ENCODE results near the gene C1orf210. TPM values are rescaled to one million over a fixed set of nuclear protein-coding genes. Genes with fewer than 3 reads are reported as not detected.

C1orf210 gene
- total RNA-seq: not detected
- polyA plus RNA-seq: not detected
- long read RNA-seq, donor 1: 0 reads
- long read RNA-seq, donor 2: 0 reads
- long read RNA-seq, donor 3: 0 reads

GRCh38 chr1:43285269-43285990 is at the start of gene C1orf210:
TSS of gene C1orf210 (minus strand) at chr1:43285581. CDS start at chr1:43283270, 2,311 bp downstream.
- Histone ChIP-seq H3K27me3 (no peaks in the 10 kb centered on the region), H3K4me3 (no peak within 1 kb of the TSS), H3K4me1 (peaks cover 0 to 10% (median 0%) of the 10 kb centered on the region in 9 donors), H3K9me3 (no peaks in the 10 kb centered on the region), H3K36me3 (no peaks in the 10 kb centered on the region), H3K27ac (no peak within 1 kb of the TSS)
- 58 to 64% methylated on average over 19 of the region's 19 CpGs for WGBS, 2 donors
- DNase-seq (no peak), ATAC-seq (peak in 1 of 8 donors; percentile 11)
- no peak for TF ChIP-seq CTCF (IDR thresholded peaks at IDR 0.05)
- intact Hi-C loops (cut with DNase I): no loop called here

GRCh38 chr1:43334453-43335205 is 49.2 kb upstream of the C1orf210 start:
- intact Hi-C loops (cut with DNase I): no loop called here
- TF ChIP-seq CTCF (IDR thresholded peaks at IDR 0.05): peak in 2 of 9 donors; percentile 8 to 12
- ATAC-seq (no peak), DNase-seq (no peak)
- WGBS, 2 donors: 52 to 63% methylated on average over 7 of the region's 7 CpGs
- H3K27me3 ChIP-seq: no peaks in the 10 kb centered on the region
- no peak overlapping the region for H3K27ac ChIP-seq
- no peaks in the 10 kb centered on the region for H3K9me3 ChIP-seq
- H3K36me3 ChIP-seq: no peaks in the 10 kb centered on the region
- peaks cover 7 to 17% (median 14%) of the 10 kb centered on the region in 9 donors for H3K4me1 ChIP-seq
- no peak overlapping the region for H3K4me3 ChIP-seq

- no peak for TF ChIP-seq CTCF (IDR thresholded peaks at IDR 0.05)
- H3K4me3 ChIP-seq: no peak overlapping the region
- no peaks in the 10 kb centered on the region for H3K36me3 ChIP-seq
- no peak overlapping the region for H3K27ac ChIP-seq
- 89 to 90% methylated on average over 5 of the region's 5 CpGs for WGBS, 2 donors
- peaks cover 9 to 23% (median 17%) of the 10 kb centered on the region in 9 donors for H3K4me1 ChIP-seq
- intact Hi-C loops (cut with DNase I): no loop called here
- DNase-seq: no peak
- ATAC-seq: no peak
- peaks cover 0 to 16% (median 7%) of the 10 kb centered on the region in 11 donors for H3K9me3 ChIP-seq
- H3K27me3 ChIP-seq: no peaks in the 10 kb centered on the region
Observed at GRCh38 chr1:43331688-43332087, 46.3 kb upstream of the C1orf210 start.

GRCh38 chr1:43329995-43330751 is 44.8 kb upstream of the C1orf210 start:
- intact Hi-C loops (cut with DNase I): no loop called here
- Histone ChIP-seq H3K27ac (peak overlapping the region in 9 of 10 donors; percentile 18 to 74 (median 54)), H3K4me1 (peaks cover 9 to 23% (median 17%) of the 10 kb centered on the region in 9 donors), H3K9me3 (peaks cover 0 to 31% (median 11%) of the 10 kb centered on the region in 11 donors), H3K27me3 (no peaks in the 10 kb centered on the region), H3K36me3 (peaks cover 0 to 7% (median 0%) of the 10 kb centered on the region in 9 donors), H3K4me3 (no peak overlapping the region)
- TF ChIP-seq CTCF (IDR thresholded peaks at IDR 0.05): no peak
- peak; percentile 55 to 83 for DNase-seq
- WGBS, 2 donors: 34 to 42% methylated on average over 6 of the region's 6 CpGs
- ATAC-seq: peak; percentile 89 to 96 (median 95)
